ENCODE measurements around the gene SOHLH1. TPM values are rescaled to one million over a fixed set of nuclear protein-coding genes. Genes with fewer than 3 reads are reported as not detected.

The SOHLH1 gene
- total RNA-seq, 4 donors from 2014 or later, result not detected

GRCh38 chr9:135715056-135715595, 15.8 kb upstream of the SOHLH1 start:
- no peak overlapping the region for H3K4me3 ChIP-seq
- H3K36me3 ChIP-seq, result no peaks in the 10 kb centered on the region
- no peak overlapping the region for H3K27ac ChIP-seq
- DNase-seq (ENCODE audit: low spot score in 2 of 2), result no peak
- H3K9me3 ChIP-seq, result no peaks in the 10 kb centered on the region
- WGBS, 2 donors, result 21 to 24% methylated on average over 23 of the region's 23 CpGs
- H3K27me3 ChIP-seq, result peaks cover 3 to 76% of the 10 kb centered on the region in 2 donors
- TF ChIP-seq POLR2A (IDR thresholded peaks at IDR 0.05) (no peak), EP300 (IDR thresholded peaks at IDR 0.05) (no peak), CTCF (IDR thresholded peaks at IDR 0.05) (no peak)
- H3K4me1 ChIP-seq, result no peaks in the 10 kb centered on the region

GRCh38 chr9:135714242-135715055, 15.2 kb upstream of the SOHLH1 start:
- Histone ChIP-seq H3K9me3 (no peaks in the 10 kb centered on the region), H3K27me3 (peaks cover 3 to 76% of the 10 kb centered on the region in 2 donors), H3K4me3 (no peak overlapping the region), H3K27ac (no peak overlapping the region), H3K4me1 (no peaks in the 10 kb centered on the region), H3K36me3 (no peaks in the 10 kb centered on the region)
- no peak for TF ChIP-seq CTCF (IDR thresholded peaks at IDR 0.05)
- no peak for TF ChIP-seq POLR2A (IDR thresholded peaks at IDR 0.05)
- TF ChIP-seq EP300 (IDR thresholded peaks at IDR 0.05), result no peak
- WGBS, 2 donors, result 21 to 32% methylated on average over 6 to 8 of the region's 103 CpGs
- DNase-seq (ENCODE audit: low spot score in 2 of 2), result no peak

- no peak for DNase-seq (ENCODE audit: low spot score in 2 of 2)
- WGBS, 2 donors, result 37 to 39% methylated on average over 12 to 15 of the region's 16 CpGs
- no peak overlapping the region for H3K4me3 ChIP-seq
These were observed 13.5 kb upstream of the SOHLH1 start for GRCh38 chr9:135712613-135713295.

GRCh38 chr9:135711881-135712280, 12.6 kb upstream of the SOHLH1 start:
- TF ChIP-seq EP300 (IDR thresholded peaks at IDR 0.05) (no peak), CTCF (IDR thresholded peaks at IDR 0.05) (no peak), POLR2A (IDR thresholded peaks at IDR 0.05) (no peak)
- no peak for DNase-seq (ENCODE audit: low spot score in 2 of 2)
- no peak overlapping the region for H3K27ac ChIP-seq
- H3K27me3 ChIP-seq, result peaks cover 3 to 75% of the 10 kb centered on the region in 2 donors
- peaks cover 0 to 10% (median 0%) of the 10 kb centered on the region in 4 donors for H3K4me1 ChIP-seq
- H3K4me3 ChIP-seq, result no peak overlapping the region
- 88 to 91% methylated on average over 9 to 10 of the region's 10 CpGs for WGBS, 2 donors
- H3K36me3 ChIP-seq, result no peaks in the 10 kb centered on the region
- H3K9me3 ChIP-seq, result no peaks in the 10 kb centered on the region

More at GRCh38 chr9:135712613-135713295, 13.5 kb upstream of the SOHLH1 start:
- H3K4me1 ChIP-seq, result peaks cover 0 to 2% (median 0%) of the 10 kb centered on the region in 4 donors
- TF ChIP-seq CTCF (IDR thresholded peaks at IDR 0.05) (no peak), EP300 (IDR thresholded peaks at IDR 0.05) (no peak), POLR2A (IDR thresholded peaks at IDR 0.05) (no peak)
- H3K27me3 ChIP-seq, result peaks cover 3 to 75% of the 10 kb centered on the region in 2 donors
- H3K9me3 ChIP-seq, result no peaks in the 10 kb centered on the region
- no peaks in the 10 kb centered on the region for H3K36me3 ChIP-seq
- no peak overlapping the region for H3K27ac ChIP-seq

GRCh38 chr9:135711391-135711790, 12.1 kb upstream of the SOHLH1 start:
- Histone ChIP-seq H3K4me3 (no peak overlapping the region), H3K36me3 (no peaks in the 10 kb centered on the region), H3K4me1 (peaks cover 0 to 10% (median 0%) of the 10 kb centered on the region in 4 donors), H3K27ac (no peak overlapping the region), H3K27me3 (peaks cover 3 to 75% of the 10 kb centered on the region in 2 donors), H3K9me3 (no peaks in the 10 kb centered on the region)
- TF ChIP-seq POLR2A (IDR thresholded peaks at IDR 0.05) (no peak), EP300 (IDR thresholded peaks at IDR 0.05) (no peak), CTCF (IDR thresholded peaks at IDR 0.05) (no peak)
- no peak for DNase-seq (ENCODE audit: low spot score in 2 of 2)
- whole genome bisulfite sequencing, 2 donors, result 81 to 82% methylated on average over 2 to 12 of the region's 12 CpGs

Measured in tibial nerve (tissue), 4 donors.